ENCODE results near the gene EHD4.
A peak's percentile ranks its signal among the peaks of the same experiment; 100 is the strongest.

Gene EHD4

DNA sequence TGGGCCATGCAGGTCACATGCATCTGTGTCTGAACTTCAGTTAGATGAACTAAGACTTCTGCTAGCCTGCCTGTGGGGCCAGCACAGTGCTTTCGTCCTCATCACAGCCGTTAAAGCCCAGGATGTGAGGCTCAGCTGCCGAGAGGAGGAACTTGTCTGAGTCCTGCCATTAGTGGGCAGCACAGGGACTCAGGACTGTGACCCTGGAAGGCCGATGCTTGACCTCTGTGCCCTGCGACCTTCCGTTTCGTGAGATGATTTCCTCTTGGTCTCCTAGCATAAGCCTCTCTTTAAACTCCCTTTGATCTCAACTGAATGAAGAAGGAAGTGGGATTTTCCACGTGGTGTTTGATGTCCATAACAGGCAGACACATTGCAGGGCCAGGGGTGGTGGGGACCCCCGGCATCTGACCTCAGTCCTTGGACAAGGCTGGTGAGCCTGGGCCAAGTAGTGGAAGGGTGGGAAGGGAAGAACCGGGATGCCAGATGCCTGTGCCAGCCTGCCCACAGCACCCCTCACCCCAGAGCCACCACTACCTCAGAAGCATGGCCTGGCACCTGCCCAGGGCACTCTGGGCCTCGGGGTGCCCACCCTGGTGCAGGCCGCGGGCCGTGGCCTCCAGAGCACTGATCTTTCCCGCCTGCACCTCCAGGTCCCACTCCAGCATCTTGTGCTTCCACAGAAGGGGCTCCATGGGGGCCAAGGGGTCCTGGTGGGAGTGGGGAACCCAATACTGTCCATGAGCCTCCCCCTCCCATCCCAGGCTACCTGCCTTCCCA lies 112.1 kb downstream of the EHD4 start:
- DNase-seq (ENCODE audit: low spot score) = no peak

DNA sequence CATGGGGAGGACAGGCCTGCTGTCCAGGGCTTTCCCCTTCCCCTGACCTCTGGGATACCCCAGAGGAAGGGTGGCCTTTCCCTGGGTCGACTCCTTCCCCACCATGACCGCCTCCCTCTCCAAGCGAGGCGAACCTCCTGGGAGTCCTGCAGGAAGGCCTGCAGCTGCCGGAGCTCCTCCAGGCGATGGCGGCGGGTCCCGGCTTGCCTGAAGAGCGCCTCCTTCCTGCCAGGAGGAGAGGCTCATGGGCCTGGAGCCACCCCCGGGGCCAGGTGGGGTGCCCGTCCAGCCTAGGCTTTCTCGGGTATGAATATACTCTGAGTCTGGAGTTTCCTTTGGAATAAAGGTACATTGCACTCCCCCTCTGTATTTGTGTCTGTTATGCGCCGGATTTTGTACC lies 113.6 kb downstream of the EHD4 start:
- DNase-seq (ENCODE audit: low spot score) = no peak

DNA sequence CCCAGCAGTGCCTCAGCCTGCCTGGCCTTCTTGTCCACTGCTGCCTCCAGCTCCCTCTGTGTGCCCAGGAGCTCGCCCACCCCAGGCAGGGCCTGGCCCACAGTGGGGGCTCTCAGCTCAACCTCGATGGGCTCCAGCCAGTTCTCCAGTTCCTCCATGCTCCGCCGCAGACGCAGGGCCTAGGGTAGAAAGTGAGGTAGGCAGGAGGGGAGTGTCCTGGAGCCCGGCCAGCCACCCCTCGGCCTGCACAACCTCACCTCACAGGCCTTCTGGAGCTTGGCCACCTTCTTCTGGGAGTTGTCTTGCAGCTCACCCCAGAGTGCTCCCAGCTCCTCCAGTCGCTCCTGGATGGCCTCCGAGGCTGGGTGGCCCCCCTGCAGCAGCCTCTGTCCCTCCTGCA lies 115.0 kb downstream of the EHD4 start:
- DNase-seq (ENCODE audit: low spot score) = no peak

DNA sequence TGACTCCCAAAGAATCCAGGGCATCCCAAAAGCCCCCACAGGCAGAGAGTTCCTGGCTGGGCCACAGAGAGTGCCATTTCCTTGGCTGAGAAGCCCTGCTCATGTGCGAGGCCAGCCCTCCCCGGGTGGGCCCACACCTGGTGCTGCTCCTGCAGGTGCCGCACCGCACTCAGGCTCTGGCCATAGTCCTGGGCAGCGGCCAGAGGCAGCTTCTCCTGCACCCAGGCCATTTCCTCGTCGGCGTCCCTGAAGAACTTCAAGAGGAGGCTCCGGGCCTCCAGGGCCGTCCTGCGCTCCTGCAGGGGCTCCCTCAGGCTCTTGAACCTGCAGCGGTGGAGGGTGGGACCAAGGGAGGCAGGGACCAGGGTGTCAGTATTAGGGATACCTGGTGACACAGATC lies 115.6 kb downstream of the EHD4 start:
- no peak for DNase-seq (ENCODE audit: low spot score)

DNA sequence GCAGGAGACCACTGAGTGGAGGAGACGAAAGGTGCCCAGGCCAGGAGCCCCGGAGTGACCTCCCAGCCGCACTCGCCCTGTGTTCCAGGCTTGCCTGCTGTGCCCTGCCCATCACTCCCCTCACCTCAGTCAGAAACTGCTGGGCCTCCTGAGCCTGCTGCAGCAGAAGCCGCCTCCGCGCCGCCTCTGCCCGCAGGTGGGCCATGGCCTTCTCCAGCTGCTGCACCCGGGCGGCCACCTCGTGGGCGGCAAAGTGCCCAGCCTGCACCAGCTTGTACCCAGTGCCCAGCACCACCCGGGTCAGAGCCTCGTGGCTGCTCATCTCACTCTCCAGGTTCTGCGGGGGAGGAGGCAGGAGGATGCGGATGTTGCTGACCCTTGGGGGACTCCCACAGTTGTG lies 116.1 kb downstream of the EHD4 start:
- no peak for DNase-seq (ENCODE audit: low spot score)

DNA sequence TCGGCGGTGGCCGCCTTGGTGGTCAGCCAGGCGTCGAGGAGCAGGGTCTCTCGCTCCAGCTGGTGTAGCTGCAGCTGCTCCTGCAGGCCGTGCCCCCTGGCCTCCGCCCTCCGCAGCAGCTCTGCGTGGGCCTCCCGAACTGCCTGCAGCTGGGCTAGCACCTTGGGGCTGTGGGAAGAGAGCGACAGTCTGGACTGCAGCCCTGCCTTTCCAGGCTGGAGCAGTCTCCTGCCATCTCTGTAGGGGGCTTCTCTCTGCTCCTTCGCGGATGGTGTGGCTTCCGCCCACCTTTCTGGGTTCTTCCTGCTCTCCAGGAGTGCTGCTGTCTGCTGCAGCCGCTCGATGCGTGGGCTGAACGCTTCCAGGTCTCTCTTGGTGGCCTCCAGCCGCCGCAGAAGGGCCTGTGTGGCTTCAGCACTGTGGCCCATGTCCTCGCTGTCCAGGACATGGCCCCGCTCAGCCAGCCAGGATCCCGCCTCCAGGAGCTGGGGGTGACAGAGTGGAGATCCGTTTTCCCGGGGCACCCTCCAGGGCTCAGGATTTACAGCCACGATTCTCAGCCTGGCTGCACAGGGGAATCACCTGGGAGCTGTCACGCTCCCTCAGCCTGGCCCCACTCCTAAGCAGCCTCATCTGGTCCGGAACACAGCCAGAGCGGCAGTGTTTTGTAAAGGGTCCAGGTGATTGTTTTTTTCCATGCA lies 116.9 kb downstream of the EHD4 start:
- no peak for DNase-seq (ENCODE audit: low spot score)

DNA sequence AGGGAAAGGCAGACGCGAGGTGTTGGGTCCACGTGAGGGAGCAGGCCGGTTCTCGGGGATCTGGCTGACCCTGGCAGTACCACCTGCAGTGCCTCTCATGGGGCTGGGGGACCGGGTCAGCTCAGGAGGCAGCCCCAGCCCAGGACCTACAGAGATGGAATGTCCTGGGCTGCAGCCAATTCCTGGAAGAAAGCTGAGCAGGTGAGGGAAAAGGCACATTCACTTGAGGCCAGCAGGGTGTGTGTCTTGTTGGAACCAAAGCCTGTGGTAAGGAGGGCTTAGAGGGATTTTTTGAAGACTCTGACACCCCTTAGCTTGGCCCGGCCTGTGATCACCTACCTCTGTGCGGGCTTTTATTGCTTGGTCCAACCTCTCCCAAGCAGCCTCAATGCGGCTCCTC lies 117.9 kb downstream of the EHD4 start:
- DNase-seq (ENCODE audit: low spot score) = no peak

DNA sequence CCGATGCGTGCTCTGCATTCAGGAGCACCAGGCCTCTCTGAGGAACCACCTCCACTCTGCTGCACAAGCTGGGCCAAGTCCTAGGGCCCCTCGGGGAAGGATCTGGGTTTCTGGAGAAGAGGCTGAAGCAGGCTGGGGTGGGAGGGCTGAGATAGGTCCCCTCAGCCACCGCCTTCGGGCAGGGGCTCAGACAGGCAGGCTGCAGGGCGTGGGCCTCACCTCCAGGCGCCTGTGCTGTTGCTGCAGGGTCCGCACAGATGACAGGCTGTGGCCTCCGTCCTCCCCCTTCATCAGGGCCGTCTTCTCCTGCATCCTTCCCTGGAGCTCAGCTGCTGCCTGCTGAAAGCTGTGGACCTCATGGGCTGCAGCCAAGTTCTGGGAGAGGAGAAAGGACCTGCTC lies 118.5 kb downstream of the EHD4 start:
- no peak for DNase-seq (ENCODE audit: low spot score)

DNA sequence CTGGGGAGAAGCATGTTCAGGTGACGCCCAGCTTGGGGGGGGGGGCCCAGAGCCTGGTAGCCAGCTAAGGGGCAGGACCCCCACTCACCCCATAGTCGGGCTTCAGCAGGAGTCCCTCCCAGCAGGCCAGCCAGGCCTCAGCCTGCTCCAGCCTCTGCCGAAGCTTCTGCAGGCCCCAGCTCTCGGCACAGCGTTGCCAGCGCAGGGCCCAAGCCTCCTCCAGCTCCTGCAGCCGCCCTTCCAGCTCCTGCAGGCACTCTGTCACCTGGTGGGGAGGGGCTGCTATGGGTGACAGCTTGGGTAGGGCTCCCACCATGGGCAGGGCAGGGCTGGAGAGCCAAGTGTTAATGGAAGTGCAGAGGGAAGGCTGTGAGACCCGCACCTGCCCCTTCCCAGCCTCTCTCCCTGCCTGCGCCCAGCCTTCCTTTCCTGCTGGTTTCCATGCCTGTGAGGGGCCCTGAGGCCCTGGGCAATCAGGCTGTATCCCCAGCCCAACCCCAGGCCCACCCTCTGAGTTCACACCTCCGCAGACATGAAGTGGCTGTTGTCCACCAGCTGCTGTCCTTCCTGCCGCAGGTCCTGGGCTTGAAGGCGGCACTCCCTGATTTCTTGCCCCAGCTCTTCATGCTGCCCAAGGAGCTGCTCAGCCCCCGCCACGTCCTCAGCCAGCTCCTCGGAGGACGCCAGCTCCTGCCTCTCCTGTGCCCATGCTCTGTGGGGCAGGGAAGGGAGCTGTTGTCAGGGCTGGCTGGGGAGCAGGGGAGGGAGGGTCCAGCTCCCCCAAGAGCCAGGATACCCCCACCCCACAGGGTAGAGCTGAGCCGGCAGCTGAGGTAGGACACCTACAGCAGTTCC lies 119.4 kb downstream of the EHD4 start:
- no peak for DNase-seq (ENCODE audit: low spot score)

DNA sequence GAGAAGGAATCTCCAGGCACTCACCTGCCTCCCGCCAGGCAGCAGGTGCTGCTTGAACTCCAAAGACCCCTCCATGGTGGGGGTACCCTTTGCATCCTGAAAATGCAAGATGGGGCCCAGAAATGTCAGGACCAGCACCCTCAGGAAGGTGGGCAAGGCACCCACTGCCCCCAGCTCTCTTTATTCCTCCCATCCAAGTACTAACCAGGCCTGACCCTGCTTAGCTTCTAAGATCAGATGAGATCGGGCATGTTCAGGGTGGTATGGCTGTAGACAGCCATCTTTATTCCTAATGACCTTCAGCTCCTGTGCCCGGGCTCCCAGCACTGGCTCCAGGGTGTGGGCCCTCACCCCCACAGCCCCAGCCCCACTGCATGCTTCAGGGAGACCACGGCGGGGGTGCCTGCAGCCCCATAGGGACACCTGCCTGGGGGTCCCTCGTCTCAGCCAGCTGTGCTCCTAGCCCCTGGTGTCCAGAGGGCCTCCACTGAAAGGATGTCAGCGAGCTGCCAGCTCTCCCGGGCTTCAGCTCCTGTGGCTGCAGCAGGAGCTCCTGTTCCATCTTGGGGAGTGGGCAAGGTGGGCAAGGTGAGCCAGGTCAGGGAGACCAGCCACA lies 120.5 kb downstream of the EHD4 start:
- DNase-seq (ENCODE audit: low spot score) = no peak

DNA sequence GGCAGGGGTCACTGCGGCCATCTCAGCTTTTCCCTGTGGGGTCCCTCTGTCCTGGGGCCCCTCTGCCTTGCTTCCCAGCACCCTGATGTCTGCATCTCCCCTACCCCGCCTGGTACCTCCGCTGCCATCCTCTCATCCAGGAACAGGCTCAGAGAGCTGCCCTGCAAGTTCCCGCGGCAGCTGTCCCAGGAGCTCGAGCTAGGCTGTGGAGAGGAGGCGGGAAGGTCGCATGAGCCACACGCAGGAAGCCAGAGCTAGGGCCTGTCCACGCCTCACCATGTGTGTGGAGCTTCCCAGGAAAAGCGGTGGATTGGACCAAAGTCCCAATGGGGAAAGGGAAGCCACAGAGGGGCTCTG lies 121.2 kb downstream of the EHD4 start:
- no peak for DNase-seq (ENCODE audit: low spot score)

DNA sequence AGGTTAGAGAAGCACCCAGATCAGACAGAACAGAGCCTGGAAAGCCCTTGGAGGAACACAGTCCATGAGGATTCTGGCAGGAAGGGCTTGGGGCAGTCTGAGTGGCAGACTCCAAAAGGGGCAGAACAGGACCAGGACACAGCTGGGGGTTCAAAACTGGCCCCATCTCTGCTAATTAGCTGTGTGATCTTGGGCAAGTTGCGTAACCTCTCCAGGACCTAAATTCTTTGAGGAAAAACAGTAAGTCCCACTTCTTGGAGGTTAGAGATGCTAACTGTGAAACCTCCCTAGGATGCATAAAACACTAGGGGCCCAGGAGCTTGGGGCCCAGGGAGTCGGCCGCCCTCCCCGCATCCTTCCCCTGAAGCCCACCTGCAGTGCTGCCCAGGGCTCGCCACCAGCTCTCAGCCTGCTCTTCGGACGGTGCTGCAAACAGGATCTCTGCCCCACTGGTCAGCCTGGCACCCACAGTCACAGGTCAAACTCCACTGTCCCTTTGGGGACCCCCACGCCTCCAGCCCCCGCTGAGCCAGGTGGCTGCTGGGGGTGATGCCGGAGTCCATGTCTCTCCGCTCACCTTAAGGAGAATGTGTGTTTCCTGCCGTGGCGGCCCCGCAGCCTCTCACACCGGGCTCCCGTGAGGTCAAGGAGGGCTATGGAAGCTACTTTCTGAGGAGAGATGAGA lies 121.7 kb downstream of the EHD4 start:
- no peak for DNase-seq (ENCODE audit: low spot score)

DNA sequence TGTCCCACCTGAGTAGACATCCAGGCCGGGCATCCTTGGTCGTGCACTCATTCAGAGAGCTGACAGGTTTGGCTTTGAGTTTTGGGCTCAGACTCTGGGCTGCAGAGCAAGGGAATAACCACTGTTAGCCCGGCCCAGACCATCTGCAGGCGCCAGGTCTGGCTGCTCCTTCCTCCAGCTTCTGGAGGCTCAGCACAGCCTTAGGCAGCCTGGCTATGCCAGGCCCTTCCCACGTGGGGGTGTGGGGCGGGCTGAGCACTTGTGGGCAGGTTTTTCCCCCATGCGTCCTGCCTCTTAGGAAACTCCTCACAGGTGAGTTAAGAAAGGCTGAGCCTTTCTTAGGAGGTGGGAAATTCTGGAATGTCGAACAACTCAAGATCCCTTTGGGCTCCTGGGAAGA lies 122.5 kb downstream of the EHD4 start:
- DNase-seq (ENCODE audit: low spot score) = peak; percentile 59

DNA sequence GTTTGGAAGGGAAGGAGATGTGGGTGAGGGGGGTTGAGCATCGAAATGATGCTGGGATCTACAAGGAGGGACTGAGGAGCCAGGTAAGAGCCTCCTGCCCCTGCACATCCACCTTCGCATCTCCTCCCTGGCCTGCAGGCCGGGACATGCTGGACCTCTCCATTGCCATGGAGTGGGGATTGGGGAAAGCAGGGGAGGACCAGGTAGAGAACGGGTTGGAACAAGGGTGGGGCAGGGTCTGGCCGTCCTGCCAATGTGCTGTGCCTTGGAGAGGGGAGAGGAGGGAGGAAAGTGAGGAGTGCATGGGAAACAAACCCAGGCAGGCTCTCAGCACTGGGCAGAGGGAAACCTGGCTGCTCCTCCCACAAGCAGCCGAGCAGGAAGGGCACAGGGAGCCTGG lies 123.2 kb downstream of the EHD4 start:
- DNase-seq (ENCODE audit: low spot score) = no peak

DNA sequence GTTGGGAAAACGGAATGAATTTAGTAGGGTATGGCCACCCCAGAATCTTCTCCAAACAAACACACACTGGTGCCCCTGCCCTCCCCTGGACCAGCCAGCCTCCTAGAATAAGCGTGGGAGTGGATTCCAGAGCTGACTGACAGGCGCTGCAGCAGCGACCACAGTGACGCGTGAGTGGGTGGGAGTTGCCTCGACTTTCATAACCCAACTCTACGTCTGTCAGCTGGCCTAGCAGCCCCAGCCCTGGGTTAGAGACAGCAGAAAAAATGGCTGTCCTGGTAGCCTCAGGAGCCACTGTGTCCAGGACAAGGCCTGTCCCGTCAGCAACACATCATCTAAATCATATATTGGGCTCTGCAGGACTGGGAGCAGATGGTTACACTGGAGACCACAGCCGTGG lies 123.7 kb downstream of the EHD4 start:
- no peak for DNase-seq (ENCODE audit: low spot score)

DNA sequence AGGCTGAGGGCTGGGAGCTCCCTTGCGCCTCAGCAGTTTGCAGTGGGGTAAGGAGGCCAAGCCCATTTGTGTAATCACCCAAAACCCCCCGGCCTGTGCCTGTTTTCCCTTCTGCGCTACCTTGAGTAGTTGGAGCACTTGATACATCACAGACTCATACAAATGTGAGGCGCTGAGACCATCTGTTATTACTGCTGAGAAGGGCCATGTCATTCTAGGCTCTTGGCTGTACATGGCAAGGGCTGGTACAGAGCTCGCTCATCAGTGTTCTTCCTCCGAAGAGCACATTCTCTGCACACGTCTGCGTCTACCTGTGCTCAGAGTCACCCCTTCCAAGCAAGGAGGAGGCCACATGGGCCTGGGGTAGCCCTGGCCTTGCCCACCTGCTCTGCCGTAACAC lies 124.4 kb downstream of the EHD4 start:
- DNase-seq (ENCODE audit: low spot score) = peak; percentile 90

DNA sequence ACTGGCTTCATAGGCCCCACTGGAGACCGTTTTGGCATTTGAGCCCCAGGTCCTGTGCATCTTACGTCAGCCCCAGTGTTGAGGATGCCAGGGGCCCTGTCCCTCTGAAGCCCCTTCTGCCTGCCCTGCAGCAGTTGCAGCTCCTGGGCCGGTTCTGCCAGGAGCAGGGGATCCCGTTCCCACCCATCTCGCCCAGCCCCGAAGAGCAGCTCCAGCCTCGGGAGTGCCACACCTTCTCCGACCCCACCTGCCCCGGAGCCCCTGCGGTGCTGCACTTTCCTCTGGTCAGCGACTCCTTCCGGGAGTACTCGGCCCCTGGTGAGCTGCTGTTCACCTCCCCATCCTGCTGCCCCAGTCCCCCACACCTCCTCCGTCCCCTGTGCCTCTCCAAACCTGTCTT lies 125.2 kb downstream of the EHD4 start:
- DNase-seq (ENCODE audit: low spot score) = no peak

Measured in cerebellar cortex (tissue), 1 donor.